ENCODE measurements around the gene PRR23E.

Gene PRR23E, protein sequence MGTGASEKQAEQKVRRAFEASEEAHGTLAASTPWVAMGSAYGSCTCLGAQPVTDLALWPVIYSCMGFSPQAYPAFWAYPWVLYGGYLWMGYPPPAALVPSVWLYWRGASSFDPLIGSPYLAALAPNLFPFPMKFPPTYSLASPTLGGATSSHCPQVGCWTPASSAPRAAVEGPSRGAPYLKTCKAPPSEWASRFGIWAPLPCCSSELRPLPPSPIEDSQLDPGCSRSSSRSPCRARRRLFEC

DNA sequence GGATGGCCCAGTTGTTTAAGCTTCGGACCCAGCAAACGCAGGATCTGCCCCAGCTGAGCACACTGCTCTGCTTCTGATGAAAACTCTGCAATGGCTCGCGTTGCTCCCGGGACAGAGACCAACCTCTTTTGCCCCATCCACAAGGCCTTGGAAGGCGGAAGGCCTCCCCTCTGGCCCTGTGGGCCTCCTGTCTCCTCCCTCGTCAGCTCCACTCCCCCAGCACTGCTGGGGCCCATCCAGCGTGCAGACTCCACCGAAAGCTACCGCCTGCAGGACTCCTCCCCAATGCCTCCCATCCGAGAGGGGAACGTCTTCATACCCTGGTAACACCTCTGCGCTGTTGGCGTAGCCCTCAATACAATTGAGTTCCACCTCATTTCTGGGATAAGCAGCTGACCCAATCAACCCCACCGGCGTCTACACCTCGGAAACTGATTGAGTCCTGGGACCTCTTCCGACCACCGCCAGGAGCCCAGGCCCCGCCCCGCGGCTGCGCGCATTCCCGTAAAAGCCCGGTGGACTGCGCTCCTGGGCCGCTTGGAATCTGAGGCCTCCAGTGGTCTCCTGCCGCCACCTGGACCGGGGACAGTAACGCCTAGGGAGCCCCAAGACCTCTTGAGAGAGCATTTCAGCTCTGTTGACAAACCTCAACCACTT lies at the start of gene PRR23E:
TSS of gene PRR23E (plus strand) at position 556 of the 657 bp plus-strand sequence. CDS start 3,555 bp downstream, outside the sequence.
- DNase-seq (ENCODE audit: low spot score) = no peak

DNA sequence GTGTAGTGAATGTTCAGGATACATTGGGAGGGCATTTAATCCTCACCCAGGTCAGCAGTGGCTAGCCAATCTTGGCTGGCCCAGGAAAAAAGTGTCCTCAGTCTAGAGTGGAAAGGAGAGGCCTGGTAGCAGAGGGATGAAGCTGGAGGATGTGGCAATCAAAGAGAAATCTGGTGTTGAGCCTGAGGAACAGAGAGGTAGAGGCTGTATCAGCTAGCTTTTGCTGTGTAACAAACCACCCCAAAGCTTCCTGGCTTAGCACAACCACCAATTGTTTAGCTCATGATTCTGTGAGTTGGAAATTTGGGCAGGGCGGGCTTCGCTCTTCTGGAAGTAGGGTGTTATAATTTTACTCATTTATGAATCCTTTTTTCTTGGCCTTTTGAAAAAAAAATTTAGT lies 49.8 kb upstream of the PRR23E start:
- DNase-seq (ENCODE audit: low spot score) = no peak

DNA sequence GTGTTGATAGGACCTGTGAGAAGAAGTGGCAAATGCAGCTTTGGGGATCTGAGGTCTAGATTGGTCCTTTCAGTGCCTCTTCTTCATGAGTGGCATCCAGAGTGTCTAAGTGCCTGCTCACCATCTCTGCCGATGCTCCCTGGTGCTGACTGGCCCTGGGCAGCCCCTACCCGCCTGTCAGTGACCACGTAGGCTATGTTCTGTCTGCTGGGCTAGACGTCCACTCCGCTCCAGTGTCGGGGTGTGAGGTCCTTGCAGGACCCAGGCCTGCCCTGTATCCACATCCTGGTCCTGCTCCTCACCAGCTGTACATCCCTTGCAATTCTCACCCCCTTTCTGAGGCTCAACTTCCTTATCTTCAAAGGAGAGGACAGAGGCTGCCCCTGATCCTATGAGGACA lies 48.3 kb upstream of the PRR23E start:
- no peak for DNase-seq (ENCODE audit: low spot score)

DNA sequence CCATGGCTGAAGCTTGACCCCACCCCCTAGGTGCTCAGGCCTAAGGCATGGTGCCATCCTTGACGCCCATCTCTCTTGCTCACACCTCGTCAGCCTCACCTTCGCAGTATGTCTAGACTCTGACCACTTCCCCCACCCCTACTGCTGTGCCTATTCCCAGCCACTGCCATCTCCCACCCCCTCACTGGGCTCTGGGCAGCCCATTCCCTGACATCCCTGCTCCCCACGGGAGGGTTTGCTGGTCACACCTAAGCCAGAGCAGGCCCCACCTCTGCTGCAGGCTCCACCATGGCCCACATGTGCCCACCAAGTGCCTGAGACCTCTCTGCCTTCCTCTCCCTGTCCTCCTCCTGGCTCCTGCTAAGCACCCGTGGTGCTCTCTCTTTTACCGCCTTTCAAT lies 47.7 kb upstream of the PRR23E start:
- DNase-seq (ENCODE audit: low spot score) = no peak

DNA sequence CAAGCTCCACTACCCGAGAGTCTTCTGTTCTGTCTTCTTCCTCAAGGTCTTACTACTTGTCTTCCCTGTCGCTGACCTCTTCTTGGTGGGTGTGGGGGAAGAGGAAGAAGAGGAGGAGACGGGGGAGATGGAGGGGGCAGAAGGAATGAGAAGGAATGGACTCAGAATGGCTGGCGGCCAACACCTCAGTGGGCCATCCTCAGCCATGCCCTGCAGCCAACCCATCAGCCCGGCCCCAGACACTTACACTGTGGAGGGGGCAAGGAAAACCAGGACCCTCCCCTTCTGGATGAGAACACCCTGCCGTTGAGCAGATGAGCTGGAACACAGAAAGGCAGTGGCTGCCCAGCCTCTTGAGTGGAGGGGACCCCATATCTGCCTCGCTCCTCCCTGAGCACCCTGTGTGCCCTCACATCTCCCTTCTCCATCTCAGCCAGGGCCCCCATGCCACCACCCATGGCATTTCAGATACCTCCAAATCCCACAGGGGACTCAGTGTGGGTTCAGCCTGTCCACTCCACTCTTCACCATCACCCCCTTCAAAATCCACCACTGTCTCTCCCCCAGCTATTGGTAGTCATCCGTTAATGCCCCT lies 45.5 kb upstream of the PRR23E start:
- no peak for DNase-seq (ENCODE audit: low spot score)

DNA sequence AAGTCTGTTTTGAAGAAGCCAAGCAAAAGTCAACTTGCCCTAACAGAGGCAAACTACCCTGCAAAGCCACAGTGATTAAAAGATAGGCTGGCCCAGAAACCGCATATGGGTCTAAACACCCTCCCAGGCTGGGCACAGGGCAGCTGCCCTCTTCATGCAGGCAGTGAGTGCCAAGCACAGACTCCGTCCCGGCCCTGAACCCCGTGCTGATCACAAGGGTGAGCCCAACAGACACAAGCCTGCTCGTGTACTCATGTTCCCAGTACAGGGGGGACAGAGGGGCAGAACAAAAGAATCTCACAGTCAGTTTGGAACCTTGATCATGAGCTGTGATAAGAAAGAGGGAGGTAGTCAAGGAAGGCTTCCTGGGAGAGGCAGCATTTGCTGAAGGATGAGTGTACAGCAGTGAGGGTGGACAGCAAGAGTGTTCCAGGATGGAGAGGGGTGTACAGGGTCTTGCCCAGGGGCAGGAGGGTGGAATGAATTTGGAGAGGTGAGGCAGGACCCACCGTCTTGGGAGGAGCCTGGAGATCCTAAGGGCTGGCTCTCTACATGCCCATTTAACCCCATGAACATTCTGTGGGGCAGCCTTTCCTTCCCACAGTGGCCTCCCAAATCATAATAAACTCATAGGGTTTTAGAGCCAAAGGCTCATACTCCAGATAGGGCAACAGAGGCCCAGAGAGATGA lies 43.2 kb upstream of the PRR23E start:
- no peak for DNase-seq (ENCODE audit: low spot score)

DNA sequence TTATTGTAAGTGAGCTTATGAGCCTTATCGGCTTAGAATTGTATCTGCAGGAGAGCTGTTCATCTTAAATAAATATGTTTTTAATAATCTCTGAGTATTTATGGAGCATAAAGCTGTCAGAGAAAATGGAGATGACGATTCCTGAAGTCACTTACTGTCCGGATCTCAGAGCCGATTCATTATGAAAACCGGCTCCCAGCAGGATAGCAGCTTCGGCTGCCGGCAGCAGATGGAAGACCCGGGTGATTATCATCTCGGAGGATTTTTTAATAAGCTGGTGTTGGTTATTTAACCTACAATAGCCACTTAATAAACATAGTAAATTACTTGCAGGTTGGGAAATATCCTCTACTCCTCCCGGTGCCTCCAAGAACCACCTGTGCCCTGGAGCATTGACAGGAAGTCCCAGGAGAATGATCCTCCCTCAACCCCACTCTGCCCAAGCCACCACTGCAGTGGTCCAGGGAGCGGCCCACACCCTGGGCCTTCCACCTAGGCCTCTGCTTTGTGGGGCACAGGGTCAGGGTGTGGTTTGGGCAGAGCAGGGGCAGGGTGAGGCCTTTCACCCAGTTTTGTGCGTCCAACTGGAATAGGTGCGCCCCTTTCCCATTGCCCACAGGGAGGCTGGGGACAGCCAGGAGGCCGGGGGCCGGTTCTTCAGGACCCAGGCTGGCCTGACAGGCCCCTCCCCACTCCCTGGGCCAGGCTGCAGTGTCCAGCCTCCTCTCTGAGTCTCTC lies 42.2 kb upstream of the PRR23E start:
- DNase-seq (ENCODE audit: low spot score) = no peak

DNA sequence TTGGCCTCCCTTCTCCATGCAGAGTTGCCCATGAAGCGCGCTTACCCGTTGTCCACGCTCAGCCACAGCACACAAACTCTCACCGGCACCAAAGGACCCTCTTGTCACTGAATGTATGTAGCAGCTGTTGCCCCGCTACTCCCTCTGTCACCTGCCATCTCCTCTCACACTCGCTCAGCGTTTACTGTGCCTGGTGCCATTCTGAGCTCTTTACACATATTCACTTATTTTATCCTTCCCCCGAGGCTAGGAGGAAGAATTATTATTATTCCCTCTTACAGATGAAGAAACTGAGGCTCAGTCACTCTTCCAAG lies 41.7 kb upstream of the PRR23E start:
- no peak for DNase-seq (ENCODE audit: low spot score)

DNA sequence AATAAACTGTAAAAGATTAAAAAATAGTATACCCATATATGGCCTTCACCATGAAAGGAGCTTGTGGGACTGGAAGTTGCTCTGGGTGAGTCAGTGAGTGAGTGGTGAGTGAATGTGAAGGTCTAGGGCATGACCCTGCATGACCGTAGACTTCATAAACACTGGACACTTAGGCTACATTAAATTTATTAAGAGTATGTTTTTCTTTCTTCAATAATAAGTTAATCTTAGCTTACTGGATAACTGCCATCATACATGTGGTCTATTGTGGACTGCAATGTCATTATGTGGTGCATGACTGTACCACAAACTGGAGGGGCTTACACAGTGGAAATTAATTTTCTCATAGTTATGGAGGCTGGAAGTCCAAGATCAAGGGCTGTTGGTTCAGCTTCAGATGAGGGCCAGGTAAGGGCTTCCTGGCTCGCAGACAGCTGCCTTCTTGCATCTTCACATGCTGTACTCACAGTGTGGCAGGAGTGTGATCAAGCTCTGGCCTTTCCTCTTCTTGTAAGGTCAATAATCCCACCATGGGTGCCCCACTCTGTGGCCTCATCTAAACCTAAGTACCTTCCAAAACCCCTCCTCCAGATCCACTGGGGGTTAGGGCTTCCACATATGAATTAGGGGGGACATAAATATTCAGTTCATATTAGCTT lies 40.8 kb upstream of the PRR23E start:
- DNase-seq (ENCODE audit: low spot score) = no peak

DNA sequence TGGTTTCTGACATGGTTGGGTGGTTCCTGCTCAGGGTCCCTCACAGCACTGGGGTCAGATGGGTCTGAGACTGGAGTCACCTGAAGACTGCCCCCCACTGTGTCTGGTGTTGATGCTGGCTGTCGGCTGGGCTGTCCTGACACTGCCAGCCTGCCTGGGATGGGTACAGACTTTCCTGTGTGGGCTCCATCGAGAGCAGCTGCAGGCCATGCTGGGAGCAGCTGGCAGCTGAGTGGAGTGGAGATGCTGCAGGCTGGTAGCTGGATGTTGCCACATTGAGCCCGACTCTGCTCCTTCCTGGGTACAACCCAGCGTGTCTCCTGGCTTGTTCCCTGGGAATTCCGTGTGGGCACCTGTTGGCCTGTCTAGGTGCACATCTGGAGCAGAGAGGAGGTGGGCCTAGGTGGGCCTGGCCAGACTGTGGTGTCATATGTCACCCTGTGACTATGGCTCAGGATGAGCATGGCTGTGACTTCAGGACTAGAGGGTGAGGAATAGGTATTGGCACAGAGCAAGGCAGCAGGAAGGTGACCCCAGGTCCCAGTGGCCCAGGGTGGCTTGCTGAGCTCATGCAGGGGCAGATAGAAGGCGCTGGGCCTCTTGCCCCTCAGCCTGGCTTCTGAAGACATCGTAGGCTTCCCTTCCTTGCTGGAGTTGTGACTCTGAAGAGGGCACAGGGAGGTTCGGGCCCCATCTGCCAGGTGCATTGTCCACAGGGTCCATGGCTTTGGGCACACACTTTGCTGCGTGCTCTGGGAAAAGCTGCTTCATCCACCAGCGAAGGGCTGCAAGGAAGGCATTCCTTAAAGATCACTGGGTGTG lies 40.0 kb upstream of the PRR23E start:
- DNase-seq (ENCODE audit: low spot score) = no peak

DNA sequence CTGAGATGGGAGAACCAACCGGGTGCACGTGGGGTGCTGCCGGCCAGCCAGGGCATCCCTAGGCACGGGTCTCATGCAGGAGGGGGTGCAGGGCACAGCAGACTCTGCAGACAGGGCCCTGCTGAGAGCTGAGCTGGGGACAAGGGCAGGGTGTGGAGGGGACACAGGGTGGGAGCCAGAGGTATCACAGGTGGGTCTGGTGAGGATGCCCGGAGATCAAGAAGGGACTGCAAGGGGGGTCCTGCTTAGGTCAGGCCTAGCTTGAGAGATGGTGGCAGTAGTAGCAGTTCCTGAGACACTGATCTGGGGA lies 39.5 kb upstream of the PRR23E start:
- no peak for DNase-seq (ENCODE audit: low spot score)

DNA sequence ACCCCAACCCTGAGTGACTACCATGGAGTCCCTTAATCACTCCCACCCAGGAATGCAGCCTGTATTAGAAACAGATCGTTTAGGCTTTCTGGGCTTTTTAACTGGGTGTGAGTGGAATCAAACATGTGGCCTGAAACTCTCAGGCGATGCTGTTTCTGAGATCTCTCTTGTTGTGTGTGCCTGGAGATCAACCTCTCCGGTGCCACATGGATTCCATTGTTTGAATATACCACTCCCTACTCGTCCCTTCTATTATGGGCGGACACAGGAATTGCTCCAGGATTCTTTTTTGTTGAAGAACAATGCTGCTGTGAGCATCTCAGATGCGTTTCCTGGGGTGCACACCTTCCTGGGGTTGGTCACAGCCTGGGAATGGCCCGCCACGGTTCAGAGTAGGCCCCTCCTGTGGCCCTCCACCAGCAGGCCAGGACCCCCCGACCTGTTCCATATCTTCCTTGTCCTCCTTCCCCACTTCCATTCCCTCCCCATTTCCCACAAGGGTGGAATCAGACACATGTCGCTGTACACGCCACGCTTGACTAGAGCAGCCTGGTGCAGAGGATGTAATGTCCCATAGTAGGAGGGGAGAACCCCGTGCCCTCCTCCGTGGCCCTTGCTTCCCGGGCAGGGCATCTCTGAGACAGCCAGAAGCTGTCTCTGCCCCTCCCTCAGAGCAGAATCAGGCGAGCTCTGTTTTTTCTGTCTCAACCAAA lies 36.4 kb upstream of the PRR23E start:
- DNase-seq (ENCODE audit: low spot score) = no peak

DNA sequence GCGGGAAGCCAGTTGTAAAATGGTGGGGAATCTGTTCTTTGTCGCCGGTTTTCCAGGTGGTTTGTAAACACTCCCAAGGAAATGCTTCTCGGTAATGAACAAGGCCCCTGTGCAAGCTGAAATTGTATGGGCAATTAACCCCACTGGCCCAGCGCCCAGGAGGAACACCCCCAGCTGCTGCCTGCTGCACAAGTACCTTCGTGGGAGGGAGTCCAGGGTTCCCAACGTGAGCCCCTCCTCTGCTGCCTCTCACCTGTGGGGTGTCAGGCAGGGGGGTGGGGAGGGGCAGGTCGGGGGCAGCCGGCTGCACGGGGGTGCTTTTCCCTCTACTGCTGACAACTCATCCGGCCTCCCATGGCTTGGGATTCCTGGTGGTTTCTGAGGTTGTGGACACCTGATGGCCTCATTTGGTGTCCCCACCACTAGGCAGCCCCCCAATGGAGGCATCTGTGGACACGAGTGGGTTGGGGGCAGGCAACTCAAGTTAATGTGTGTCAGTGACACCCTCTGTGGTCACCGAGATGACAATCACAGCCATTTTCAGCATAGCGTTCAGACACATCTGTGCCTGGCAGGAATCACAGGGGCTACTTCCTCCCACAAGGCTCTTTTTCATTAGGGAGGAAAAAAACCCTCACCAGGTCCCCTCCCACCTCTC lies 35.6 kb upstream of the PRR23E start:
- no peak for DNase-seq (ENCODE audit: low spot score)

DNA sequence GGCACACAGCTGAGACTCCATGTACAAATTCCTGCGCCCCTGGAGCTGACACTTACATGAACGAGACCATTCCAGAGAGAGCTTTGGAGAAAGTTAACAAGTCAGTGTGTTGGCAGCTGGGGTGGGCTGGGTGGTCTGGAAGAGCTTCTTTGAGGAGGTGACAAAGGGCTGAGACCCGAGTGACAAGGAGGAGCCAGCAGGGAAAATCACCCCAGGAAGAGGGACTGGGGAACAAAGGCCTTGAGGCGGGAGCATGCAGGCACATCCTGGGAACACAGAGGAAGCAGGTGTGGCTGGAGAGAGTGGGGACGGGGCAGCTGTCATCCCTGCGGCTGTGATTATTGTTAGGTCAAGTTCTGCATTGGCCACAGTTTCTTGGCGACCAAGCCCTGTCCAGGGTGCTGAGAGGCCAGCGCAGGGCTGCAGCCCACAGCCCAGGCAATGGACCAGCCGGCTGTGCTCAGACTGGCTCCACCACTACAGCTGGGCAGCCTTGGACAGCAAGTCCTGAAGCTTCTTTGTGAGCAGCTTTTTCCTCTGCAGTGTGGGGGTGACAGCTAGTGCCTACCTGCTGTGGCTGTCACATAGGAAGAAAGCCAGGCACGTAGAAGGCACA lies 34.2 kb upstream of the PRR23E start:
- no peak for DNase-seq (ENCODE audit: low spot score)

DNA sequence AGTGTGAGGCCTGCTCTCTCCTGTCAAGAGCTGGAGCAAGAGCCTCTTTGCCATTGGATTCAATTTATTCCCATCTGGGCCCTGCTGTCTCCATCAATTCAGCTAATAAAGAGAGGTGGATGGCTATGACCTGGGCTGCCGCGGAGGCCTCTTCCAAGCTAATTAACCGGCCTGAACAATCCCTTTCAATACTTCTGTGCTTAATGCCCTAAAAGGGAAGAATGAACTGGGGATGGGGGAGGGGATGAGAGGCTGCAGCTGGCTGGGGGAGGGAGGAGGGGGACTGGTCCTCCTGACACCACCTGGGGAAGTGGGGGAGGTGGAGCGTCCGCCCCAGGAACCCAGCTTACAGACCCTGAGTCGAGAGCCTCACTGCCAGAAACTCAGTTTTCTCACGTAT lies 33.4 kb upstream of the PRR23E start:
- DNase-seq (ENCODE audit: low spot score) = no peak

DNA sequence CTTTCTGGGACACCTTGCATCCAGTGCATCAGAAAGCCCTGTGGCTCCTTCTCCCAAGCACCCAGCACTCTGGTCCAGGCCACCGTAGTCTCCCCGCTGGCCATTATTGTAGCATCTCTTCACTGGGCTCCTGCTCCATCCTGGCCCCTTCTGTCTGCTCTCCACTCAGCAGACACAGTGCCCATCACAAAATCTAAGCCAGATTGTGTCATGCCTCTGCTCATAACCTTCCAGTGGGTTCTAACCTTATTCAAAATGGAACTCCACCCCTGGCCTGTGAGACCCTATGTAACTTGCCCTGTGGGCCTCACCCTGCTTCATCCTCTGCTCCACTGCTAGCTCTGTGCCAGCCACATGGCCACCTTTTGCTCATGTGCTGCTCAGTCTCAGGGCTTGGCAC lies 31.7 kb upstream of the PRR23E start:
- DNase-seq (ENCODE audit: low spot score) = no peak

DNA sequence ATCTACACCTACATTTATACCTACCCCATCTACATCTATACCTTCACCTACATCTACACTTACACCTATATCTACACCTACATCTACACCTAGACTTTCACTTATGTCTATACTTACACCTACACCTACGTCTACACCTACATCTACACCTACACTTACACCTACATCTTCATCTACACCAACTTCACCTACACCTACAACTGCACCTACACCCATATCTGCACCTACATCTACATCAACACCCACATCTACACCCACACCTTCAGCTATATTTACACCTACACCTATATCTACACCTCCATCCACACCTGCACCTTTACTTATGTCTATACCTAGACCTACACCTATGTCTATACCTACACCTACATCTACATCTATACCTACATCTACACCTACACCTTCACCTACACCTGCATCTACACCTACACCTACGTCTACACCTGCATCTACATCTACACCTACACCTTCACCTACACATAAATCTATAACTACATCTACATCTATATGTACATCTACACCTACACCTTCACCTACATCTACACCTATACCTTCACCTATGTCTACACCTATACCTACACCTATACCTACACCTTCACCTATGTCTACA lies 30.9 kb upstream of the PRR23E start:
- DNase-seq (ENCODE audit: low spot score) = no peak

DNA sequence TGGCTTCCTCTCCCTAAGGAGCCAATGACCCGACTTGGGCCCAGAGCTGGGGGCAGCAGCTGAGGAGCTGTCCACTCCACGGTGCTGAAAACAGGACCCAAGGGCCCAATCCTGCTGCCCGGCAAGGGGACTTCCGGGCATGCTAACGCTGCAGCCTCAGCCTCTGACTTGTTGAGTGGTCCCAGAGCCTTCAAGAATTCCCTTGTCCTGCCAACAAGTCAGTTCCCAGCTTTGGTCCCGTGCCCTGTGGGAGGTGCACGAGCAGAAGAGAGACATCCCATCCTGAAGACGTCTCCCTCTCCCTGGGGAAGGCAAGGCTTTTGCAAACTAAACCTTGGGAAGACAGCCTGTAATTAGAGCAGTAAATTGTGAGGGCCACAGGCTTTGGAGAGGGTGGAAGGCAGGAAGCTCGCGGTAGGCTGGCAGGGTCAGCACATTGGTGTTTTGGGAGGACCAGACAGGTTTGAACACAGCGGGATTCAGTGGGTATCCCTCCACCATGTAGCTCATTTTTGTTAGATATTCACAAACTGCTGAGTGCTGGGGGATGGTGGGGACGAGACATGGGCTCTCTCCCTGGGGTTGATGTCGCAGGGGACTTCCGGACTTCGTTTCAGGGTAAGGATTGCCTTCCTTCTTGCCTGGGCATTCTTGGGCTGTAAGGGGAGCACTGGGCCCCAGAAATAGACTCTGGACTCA lies 29.8 kb upstream of the PRR23E start:
- no peak for DNase-seq (ENCODE audit: low spot score)

DNA sequence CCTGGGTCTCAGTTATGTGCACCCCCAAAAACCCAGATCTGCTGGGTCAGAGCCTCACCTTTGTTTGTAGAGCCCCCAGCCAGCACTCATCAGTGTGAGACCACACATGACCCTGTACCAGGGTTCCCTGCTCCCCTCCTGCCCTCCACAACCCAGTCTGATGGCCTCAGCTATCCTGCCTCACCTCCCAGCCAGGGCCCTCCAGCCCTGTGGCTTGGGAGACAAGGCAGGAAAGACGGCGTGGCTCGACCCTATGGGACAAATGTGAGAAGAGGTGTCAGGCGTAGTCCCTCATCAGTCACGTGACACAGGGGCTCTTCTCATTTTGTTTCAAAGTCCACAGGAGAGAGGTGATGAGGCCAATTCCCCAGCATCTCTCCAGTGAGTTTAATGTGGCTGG lies 28.3 kb upstream of the PRR23E start:
- no peak for DNase-seq (ENCODE audit: low spot score)
